Loucy (cell line): Measurements from ENCODE around the gene SUGP1.

Experiments used
- H2AFZ ChIP-seq: fragments of 200-600 bp; sonication (generic); 2 replicates; pipeline ENCODE4 v1.6.0; 2016; ENCODE audit warnings: antibody characterized with exemption, mild to moderate bottlenecking, low read length, moderate library complexity
- H3F3A ChIP-seq: fragments of 200-600 bp; 2 replicates; pipeline ENCODE4 v1.6.0; 2016; ENCODE audit warnings: antibody characterized with exemption, low read depth, mild to moderate bottlenecking
- H3K27me3 ChIP-seq: fragments of 200-600 bp; sonication (generic); 2 replicates; pipeline ENCODE4 v1.6.1; 2014; ENCODE audit warnings: low read length, mild to moderate bottlenecking; ENCODE audit not compliant: insufficient read depth, poor library complexity, severe bottlenecking
- H3K36me3 ChIP-seq: fragments of 200-600 bp; sonication (generic); 2 replicates; pipeline ENCODE4 v1.6.1; 2016; ENCODE audit warnings: low read length; ENCODE audit not compliant: insufficient read depth
- H3K4me1 ChIP-seq: fragments of 200-600 bp; sonication (generic); 2 replicates; pipeline ENCODE4 v1.5.1; 2014; ENCODE audit warnings: low read length, mild to moderate bottlenecking; ENCODE audit not compliant: insufficient read depth, poor library complexity, severe bottlenecking
- H3K4me2 ChIP-seq: fragments of 200-600 bp; sonication (generic); 2 replicates; pipeline ENCODE4 v1.6.0; 2014; ENCODE audit warnings: antibody characterized with exemption, low read length, low read depth, mild to moderate bottlenecking; ENCODE audit not compliant: poor library complexity, severe bottlenecking
- H3K4me3 ChIP-seq: fragments of 200-600 bp; sonication (generic); 2 replicates; pipeline ENCODE4 v1.5.1; 2014; ENCODE audit warnings: low read length, mild to moderate bottlenecking, mixed read lengths; ENCODE audit not compliant: poor library complexity, severe bottlenecking
- H3K79me2 ChIP-seq: fragments of 200-600 bp; sonication (generic); 2 replicates; pipeline ENCODE4 v1.6.1; 2014; ENCODE audit warnings: low read length; ENCODE audit not compliant: insufficient read depth
- H3K9ac ChIP-seq: fragments of 200-600 bp; sonication (generic); 2 replicates; pipeline ENCODE4 v1.6.0; 2014; ENCODE audit warnings: mild to moderate bottlenecking, low read depth, low read length, moderate library complexity; ENCODE audit not compliant: poor library complexity, severe bottlenecking
- H3K9me2 ChIP-seq: fragments of 200-600 bp; sonication (generic); replicated peaks from 2 replicates; pipeline ENCODE4 v1.6.1; 2016; ENCODE audit warnings: low read depth, low read length, mixed read lengths
- H3K9me3 ChIP-seq: fragments of 200-600 bp; sonication (generic); 2 replicates; pipeline ENCODE4 v1.6.1; 2014; ENCODE audit warnings: mild to moderate bottlenecking, antibody characterized with exemption, low read length, low read depth; ENCODE audit not compliant: insufficient read depth
- H4K20me1 ChIP-seq: fragments of 200-600 bp; sonication (generic); 2 replicates; pipeline ENCODE4 v1.6.0; 2014; ENCODE audit warnings: antibody characterized with exemption, low read length, mild to moderate bottlenecking; ENCODE audit not compliant: insufficient read depth, poor library complexity, severe bottlenecking
- CTCF ChIP-seq: fragments of 200-600 bp; sonication (generic); conservative IDR thresholded peaks from 2 replicates; pipeline ENCODE4 v1.5.1; 2014; ENCODE audit warnings: mild to moderate bottlenecking, antibody characterized with exemption, low read length
- EZH2phosphoT487 ChIP-seq: fragments of 200-600 bp; IDR thresholded peaks from 2 replicates; pipeline ENCODE4 v1.6.1; 2018; ENCODE audit warnings: antibody characterized with exemption, mild to moderate bottlenecking, moderate library complexity, borderline replicate concordance

Gene SUGP1

GRCh38 chr19:19338082-19338481 lies 17.8 kb upstream of the SUGP1 start:
- H3K9me3 ChIP-seq, result no peaks in the 10 kb centered on the region
- H3F3A ChIP-seq, result no peaks in the 10 kb centered on the region
- H2AFZ ChIP-seq, result no peak overlapping the region
- TF ChIP-seq CTCF (no peak), EZH2phosphoT487 (no peak)
- H3K79me2 ChIP-seq, result no peaks in the 10 kb centered on the region; the same call in 1 of the 2 replicates
- no peak overlapping the region for H3K4me3 ChIP-seq
- H3K4me1 ChIP-seq, result no peaks in the 10 kb centered on the region
- H3K9ac ChIP-seq, result no peak overlapping the region
- H3K27me3 ChIP-seq, result no peaks in the 10 kb centered on the region
- no peaks in the 10 kb centered on the region for H3K9me2 ChIP-seq
- peaks cover 50% of the 10 kb centered on the region; the same call in 1 of the 2 replicates for H3K36me3 ChIP-seq
- H4K20me1 ChIP-seq, result no peaks in the 10 kb centered on the region
- H3K4me2 ChIP-seq, result no peak overlapping the region

GRCh38 chr19:19337120-19337519 lies 16.8 kb upstream of the SUGP1 start:
- Histone ChIP-seq H3F3A (no peaks in the 10 kb centered on the region), H3K4me3 (no peak overlapping the region), H3K9me3 (no peaks in the 10 kb centered on the region), H3K4me1 (no peaks in the 10 kb centered on the region), H3K79me2 (no peaks in the 10 kb centered on the region; the same call in 1 of the 2 replicates), H3K27me3 (no peaks in the 10 kb centered on the region), H3K36me3 (peaks cover 44% of the 10 kb centered on the region; the same call in 1 of the 2 replicates), H3K9ac (no peak overlapping the region), H3K4me2 (no peak overlapping the region), H2AFZ (no peak overlapping the region), H4K20me1 (no peaks in the 10 kb centered on the region), H3K9me2 (no peaks in the 10 kb centered on the region)
- TF ChIP-seq CTCF, result no peak
- no peak for TF ChIP-seq EZH2phosphoT487

GRCh38 chr19:19336597-19336996 lies 16.3 kb upstream of the SUGP1 start:
- no peaks in the 10 kb centered on the region; the same call in 1 of the 2 replicates for H3K79me2 ChIP-seq
- TF ChIP-seq EZH2phosphoT487, result no peak
- no peak for TF ChIP-seq CTCF
- peaks cover 39% of the 10 kb centered on the region; the same call in 1 of the 2 replicates for H3K36me3 ChIP-seq

More at GRCh38 chr19:19336597-19336996, 16.3 kb upstream of the SUGP1 start:
- no peak overlapping the region for H2AFZ ChIP-seq
- H3K4me3 ChIP-seq, result no peak overlapping the region
- H3K9ac ChIP-seq, result no peak overlapping the region
- H3F3A ChIP-seq, result no peaks in the 10 kb centered on the region
- H3K4me2 ChIP-seq, result no peak overlapping the region
- H3K4me1 ChIP-seq, result no peaks in the 10 kb centered on the region
- H3K27me3 ChIP-seq, result no peaks in the 10 kb centered on the region
- no peaks in the 10 kb centered on the region for H4K20me1 ChIP-seq
- no peaks in the 10 kb centered on the region for H3K9me3 ChIP-seq
- H3K9me2 ChIP-seq, result no peaks in the 10 kb centered on the region
